GM13977 (cell line): ENCODE data around the gene ZFAND6.
"Not testable (repeated sequence)": the region's sequence is repeated elsewhere in the genome, so short reads cannot be mapped to it uniquely, and the experiment has no call there.

ENCODE experiments used
- DNase-seq: peaks from one replicate; pipeline ENCODE4 v3.0.0; 2012; ENCODE audit warnings: low spot score
- in situ Hi-C: fragments of 300-500 bp; cut with MboI; formaldehyde crosslinking; loops from one replicate; pipeline ENCODE4 v1.12.0; 2022; ENCODE audit warnings: low sequenced_read_pairs, low pct_unique_long_range_greater_than_20kb, mixed read lengths, inconsistent platforms; ENCODE audit not compliant: unreplicated experiment
- TF ChIP-seq, protein P1 (sequence below): IDR thresholded peaks from 2 replicates; pipeline ENCODE4 v1.5.1; 2012; ENCODE audit warnings: mild to moderate bottlenecking, control low read depth; ENCODE audit not compliant: insufficient read depth; ENCODE audit errors: extremely low read depth, missing control alignments

Gene ZFAND6

DNA sequence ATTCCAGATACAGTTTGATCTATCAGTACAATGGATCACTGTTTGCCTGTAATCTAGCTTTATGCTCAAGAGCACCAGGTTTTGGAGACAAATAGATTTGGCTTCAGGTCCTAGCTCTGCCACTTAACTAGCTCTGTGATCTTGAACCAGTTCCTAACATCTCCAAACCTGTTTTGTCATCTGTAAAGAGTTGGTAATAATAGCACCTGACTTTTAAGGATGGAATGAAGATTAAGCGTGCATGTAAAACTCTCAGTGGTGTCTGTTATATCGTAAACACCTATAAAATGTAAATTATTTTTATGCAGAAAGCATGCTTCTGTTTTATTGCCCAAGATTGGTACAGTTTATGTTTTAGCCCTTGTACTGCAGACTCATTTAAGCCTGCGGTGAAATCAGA, 36.5 kb downstream of the ZFAND6 start:
- in situ Hi-C loops = no loop called here
- no peak for DNase-seq
- TF ChIP-seq, protein P1, sequence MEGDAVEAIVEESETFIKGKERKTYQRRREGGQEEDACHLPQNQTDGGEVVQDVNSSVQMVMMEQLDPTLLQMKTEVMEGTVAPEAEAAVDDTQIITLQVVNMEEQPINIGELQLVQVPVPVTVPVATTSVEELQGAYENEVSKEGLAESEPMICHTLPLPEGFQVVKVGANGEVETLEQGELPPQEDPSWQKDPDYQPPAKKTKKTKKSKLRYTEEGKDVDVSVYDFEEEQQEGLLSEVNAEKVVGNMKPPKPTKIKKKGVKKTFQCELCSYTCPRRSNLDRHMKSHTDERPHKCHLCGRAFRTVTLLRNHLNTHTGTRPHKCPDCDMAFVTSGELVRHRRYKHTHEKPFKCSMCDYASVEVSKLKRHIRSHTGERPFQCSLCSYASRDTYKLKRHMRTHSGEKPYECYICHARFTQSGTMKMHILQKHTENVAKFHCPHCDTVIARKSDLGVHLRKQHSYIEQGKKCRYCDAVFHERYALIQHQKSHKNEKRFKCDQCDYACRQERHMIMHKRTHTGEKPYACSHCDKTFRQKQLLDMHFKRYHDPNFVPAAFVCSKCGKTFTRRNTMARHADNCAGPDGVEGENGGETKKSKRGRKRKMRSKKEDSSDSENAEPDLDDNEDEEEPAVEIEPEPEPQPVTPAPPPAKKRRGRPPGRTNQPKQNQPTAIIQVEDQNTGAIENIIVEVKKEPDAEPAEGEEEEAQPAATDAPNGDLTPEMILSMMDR = no peak

DNA sequence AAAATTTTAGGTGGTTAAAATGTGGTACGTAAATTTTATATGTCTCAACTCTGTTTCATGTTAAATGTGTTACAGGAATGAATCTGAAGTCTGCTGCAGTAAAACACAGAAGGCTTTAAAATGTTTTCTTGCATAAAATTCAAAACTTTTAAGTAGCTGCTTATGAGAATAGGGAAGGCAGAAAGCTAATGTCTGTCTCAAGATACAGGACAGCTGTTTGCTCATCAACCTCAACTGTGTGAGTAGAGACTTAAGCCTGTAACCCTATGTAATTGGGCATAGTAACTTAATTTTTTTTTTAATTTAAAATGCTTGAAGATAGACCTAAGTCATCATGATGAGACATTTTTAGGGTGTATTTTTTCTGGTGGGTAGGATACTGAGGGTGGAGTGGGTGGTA, 38.9 kb downstream of the ZFAND6 start:
- in situ Hi-C loops = no loop called here
- no peak for DNase-seq
- TF ChIP-seq, protein P1 = no peak

DNA sequence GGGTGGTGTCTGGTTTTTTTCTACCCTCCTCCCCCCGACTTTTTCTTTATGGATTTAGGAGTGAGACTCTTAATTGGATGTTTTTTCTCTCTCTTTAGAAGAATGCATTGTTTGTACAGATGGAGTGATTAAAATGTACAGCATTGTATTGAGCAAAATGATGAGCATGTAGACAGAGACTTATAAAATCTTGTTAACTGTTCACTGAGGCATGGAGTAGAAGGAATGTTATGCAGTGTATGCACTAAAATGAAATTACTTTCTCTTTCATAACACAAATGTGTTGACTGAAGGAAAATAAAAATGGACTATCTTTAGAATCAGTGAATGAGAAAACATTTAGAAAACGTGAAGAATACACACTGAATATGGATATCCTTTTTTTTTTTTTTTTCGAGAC, 39.8 kb downstream of the ZFAND6 start:
- DNase-seq = no peak
- TF ChIP-seq, protein P1 = no peak
- in situ Hi-C loops = no loop called here

DNA sequence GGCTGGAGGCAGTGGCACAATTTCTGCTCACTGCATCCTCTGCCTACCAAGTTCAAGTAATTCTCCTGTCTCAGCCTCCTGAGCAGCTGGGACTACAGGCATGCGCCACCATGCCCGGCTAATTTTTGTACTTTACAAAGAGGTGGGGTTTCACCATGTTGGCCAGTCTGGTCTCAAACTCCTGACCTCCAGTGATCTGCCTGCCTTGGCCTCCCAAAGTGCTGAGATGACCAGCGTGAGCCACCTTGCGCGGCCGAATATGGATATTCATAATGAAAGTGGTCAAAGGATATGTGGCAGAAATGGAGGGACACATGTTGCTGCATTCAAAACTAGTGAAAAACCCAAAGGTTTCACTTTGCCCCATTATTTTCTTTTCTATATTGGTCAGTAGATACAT, 40.2 kb downstream of the ZFAND6 start:
- peak; percentile 30 for DNase-seq
- in situ Hi-C loops = not testable (repeated sequence)

DNA sequence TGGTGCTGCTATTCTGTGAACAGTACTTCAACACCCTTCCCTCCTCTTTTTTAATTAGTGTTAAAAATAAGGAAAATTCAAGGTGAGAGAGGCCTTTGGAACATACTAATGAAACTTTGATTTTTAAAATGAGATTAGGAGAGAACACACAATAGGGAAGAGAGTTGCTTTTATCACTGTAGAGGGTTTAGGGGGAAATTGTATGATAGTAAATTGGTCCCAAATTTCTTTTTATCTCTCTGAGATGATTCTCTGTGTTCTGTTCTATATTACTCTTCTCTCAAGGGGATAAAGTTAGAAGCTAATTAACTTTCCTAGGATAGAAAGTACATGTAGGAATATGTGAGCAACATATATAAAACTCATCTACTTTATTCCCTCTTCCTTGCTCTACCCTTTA, 40.8 kb downstream of the ZFAND6 start:
- TF ChIP-seq, protein P1 = no peak
- in situ Hi-C loops = no loop called here
- no peak for DNase-seq

DNA sequence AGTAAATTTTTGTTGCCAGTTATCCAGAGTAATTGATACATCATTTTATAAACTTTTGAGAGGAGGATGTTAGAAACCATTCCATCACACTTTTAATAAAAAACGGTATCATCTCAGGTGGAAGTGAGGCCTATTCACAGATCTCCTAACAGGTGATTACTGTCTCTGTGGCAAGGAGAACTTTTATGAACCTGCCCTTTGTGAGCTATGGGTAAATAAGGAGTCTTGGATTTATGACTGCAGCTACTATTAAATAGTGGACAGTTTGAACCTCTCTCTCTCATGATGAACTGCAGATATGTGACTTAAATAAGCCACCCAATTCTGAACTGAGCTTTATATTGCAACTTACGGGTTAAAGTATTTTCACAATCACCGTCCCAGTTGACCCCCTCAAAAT, 45.7 kb downstream of the ZFAND6 start:
- TF ChIP-seq, protein P1 = no peak

DNA sequence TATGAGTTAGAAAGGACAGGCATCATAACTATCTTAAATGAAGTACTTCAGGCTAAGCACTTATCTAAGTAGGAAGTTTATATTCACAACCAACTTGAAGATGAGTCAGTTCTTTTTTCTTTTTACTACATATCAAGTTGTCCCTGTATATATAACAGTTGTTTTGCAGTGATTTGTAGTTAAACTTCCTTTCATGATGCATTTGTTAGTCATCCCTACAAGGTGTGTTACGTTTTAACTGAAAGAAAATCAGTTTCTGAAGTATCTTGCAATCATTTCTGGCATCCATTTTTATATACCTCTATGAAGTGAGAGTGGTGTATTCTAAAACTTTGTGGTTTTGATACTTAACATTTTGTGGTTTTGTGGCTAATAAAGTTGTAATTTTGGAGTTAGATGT, 46.1 kb downstream of the ZFAND6 start:
- TF ChIP-seq, protein P1 = no peak
- in situ Hi-C loops = no loop called here

More for the DNA sequence above, 45.7 kb downstream of the ZFAND6 start:
- in situ Hi-C loops = no loop called here
- no peak for DNase-seq

DNA sequence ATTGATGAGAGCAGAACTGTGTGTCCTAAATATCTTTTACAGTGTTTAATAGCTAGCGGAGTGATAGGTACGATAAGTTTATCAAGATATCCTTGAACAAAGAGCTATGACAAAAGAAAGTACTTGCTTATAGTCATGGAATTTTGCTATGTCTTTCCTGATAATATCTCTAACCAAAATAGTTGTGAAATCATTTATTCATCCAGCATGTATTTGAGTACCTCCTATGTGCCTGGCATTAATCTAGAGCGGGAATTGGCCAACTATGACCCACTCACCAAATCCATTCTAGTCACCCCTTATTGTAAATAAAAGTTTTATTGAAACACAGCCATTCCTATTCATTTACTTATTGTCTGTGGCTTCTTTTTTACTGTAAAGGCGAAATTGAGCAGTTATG, 46.6 kb downstream of the ZFAND6 start:
- in situ Hi-C loops = no loop called here
- DNase-seq = no peak
- TF ChIP-seq, protein P1 = no peak

More for the DNA sequence above, 46.1 kb downstream of the ZFAND6 start:
- DNase-seq = no peak
